ENCODE measurements around the gene RABL2B.
"Not testable (repeated sequence)": the region's sequence is repeated elsewhere in the genome, so short reads cannot be mapped to it uniquely, and the experiment has no call there.

RABL2B gene

GRCh38 chr22:50756949-50757491 lies 26.4 kb downstream of the RABL2B start:
- peak overlapping the region; percentile 60 for H3K9ac ChIP-seq (ENCODE audit: low read depth, low read length, poor library complexity, severe bottlenecking)

GRCh38 chr22:50756406-50756805 lies 27.0 kb downstream of the RABL2B start:
- not testable (repeated sequence) for H4K20me1 ChIP-seq (ENCODE audit: insufficient read depth, low read length, poor library complexity, severe bottlenecking); H3K9me2 ChIP-seq (replicated peaks; ENCODE audit: low read depth, low read length); H2AFZ ChIP-seq (ENCODE audit: low read length); H3K27me3 ChIP-seq (ENCODE audit: insufficient read depth, low read length, poor library complexity, severe bottlenecking); H3F3A ChIP-seq (ENCODE audit: low read depth); H3K36me3 ChIP-seq (ENCODE audit: insufficient read depth, low read length); H3K79me2 ChIP-seq (ENCODE audit: insufficient read depth, low read length); H3K4me1 ChIP-seq (ENCODE audit: insufficient read depth, low read length, poor library complexity, severe bottlenecking); H3K9me3 ChIP-seq (ENCODE audit: insufficient read depth, low read depth, low read length); H3K4me2 ChIP-seq (ENCODE audit: low read depth, low read length, poor library complexity, severe bottlenecking)
- peak overlapping the region; percentile 60 for H3K9ac ChIP-seq (ENCODE audit: low read depth, low read length, poor library complexity, severe bottlenecking)
- peak overlapping the region; percentile 77 for H3K4me3 ChIP-seq (ENCODE audit: low read length, poor library complexity, severe bottlenecking)

More at GRCh38 chr22:50756949-50757491, 26.4 kb downstream of the RABL2B start:
- TF ChIP-seq CTCF (conservative IDR thresholded peaks at IDR 0.05; ENCODE audit: low read length) = peak; percentile 38; the same call in 1 of the 2 replicates
- not testable (repeated sequence) for H3K79me2 ChIP-seq (ENCODE audit: insufficient read depth, low read length); H3K36me3 ChIP-seq (ENCODE audit: insufficient read depth, low read length); H3K27me3 ChIP-seq (ENCODE audit: insufficient read depth, low read length, poor library complexity, severe bottlenecking); H3K9me2 ChIP-seq (replicated peaks; ENCODE audit: low read depth, low read length); H4K20me1 ChIP-seq (ENCODE audit: insufficient read depth, low read length, poor library complexity, severe bottlenecking); H3K9me3 ChIP-seq (ENCODE audit: insufficient read depth, low read depth, low read length); H3K4me1 ChIP-seq (ENCODE audit: insufficient read depth, low read length, poor library complexity, severe bottlenecking); H3F3A ChIP-seq (ENCODE audit: low read depth)
- Histone ChIP-seq H2AFZ (ENCODE audit: low read length) (peak overlapping the region; percentile 90), H3K4me3 (ENCODE audit: low read length, poor library complexity, severe bottlenecking) (peak overlapping the region; percentile 77), H3K4me2 (ENCODE audit: low read depth, low read length, poor library complexity, severe bottlenecking) (peak overlapping the region; percentile 79)

- H3K27me3 ChIP-seq (ENCODE audit: insufficient read depth, low read length, poor library complexity, severe bottlenecking); H3K9ac ChIP-seq (ENCODE audit: low read depth, low read length, poor library complexity, severe bottlenecking); H3K79me2 ChIP-seq (ENCODE audit: insufficient read depth, low read length); H3K4me2 ChIP-seq (ENCODE audit: low read depth, low read length, poor library complexity, severe bottlenecking); H3K36me3 ChIP-seq (ENCODE audit: insufficient read depth, low read length); H3K9me2 ChIP-seq (replicated peaks; ENCODE audit: low read depth, low read length); H3F3A ChIP-seq (ENCODE audit: low read depth); H2AFZ ChIP-seq (ENCODE audit: low read length); H3K4me1 ChIP-seq (ENCODE audit: insufficient read depth, low read length, poor library complexity, severe bottlenecking); H4K20me1 ChIP-seq (ENCODE audit: insufficient read depth, low read length, poor library complexity, severe bottlenecking); H3K4me3 ChIP-seq (ENCODE audit: low read length, poor library complexity, severe bottlenecking); H3K9me3 ChIP-seq (ENCODE audit: insufficient read depth, low read depth, low read length): not testable (repeated sequence)
Measured at GRCh38 chr22:50755251-50755650, 28.2 kb downstream of the RABL2B start.

GRCh38 chr22:50749302-50750074 lies 33.9 kb downstream of the RABL2B start:
- not testable (repeated sequence) for H3K4me3 ChIP-seq (ENCODE audit: low read length, poor library complexity, severe bottlenecking); H3K9me2 ChIP-seq (replicated peaks; ENCODE audit: low read depth, low read length); H3K9ac ChIP-seq (ENCODE audit: low read depth, low read length, poor library complexity, severe bottlenecking); H4K20me1 ChIP-seq (ENCODE audit: insufficient read depth, low read length, poor library complexity, severe bottlenecking); H3K27me3 ChIP-seq (ENCODE audit: insufficient read depth, low read length, poor library complexity, severe bottlenecking); H3F3A ChIP-seq (ENCODE audit: low read depth); H3K4me2 ChIP-seq (ENCODE audit: low read depth, low read length, poor library complexity, severe bottlenecking); H2AFZ ChIP-seq (ENCODE audit: low read length); H3K9me3 ChIP-seq (ENCODE audit: insufficient read depth, low read depth, low read length); H3K36me3 ChIP-seq (ENCODE audit: insufficient read depth, low read length); H3K4me1 ChIP-seq (ENCODE audit: insufficient read depth, low read length, poor library complexity, severe bottlenecking); H3K79me2 ChIP-seq (ENCODE audit: insufficient read depth, low read length)

GRCh38 chr22:50748630-50749029 lies 34.8 kb downstream of the RABL2B start:
- not testable (repeated sequence) for H3K4me1 ChIP-seq (ENCODE audit: insufficient read depth, low read length, poor library complexity, severe bottlenecking); H3K9ac ChIP-seq (ENCODE audit: low read depth, low read length, poor library complexity, severe bottlenecking); H2AFZ ChIP-seq (ENCODE audit: low read length); H3K9me2 ChIP-seq (replicated peaks; ENCODE audit: low read depth, low read length); H3K9me3 ChIP-seq (ENCODE audit: insufficient read depth, low read depth, low read length); H4K20me1 ChIP-seq (ENCODE audit: insufficient read depth, low read length, poor library complexity, severe bottlenecking); H3K27me3 ChIP-seq (ENCODE audit: insufficient read depth, low read length, poor library complexity, severe bottlenecking); H3K4me3 ChIP-seq (ENCODE audit: low read length, poor library complexity, severe bottlenecking); H3K36me3 ChIP-seq (ENCODE audit: insufficient read depth, low read length); H3F3A ChIP-seq (ENCODE audit: low read depth); H3K79me2 ChIP-seq (ENCODE audit: insufficient read depth, low read length); H3K4me2 ChIP-seq (ENCODE audit: low read depth, low read length, poor library complexity, severe bottlenecking)

GRCh38 chr22:50747521-50747920 lies 35.9 kb downstream of the RABL2B start:
- H3K36me3 ChIP-seq (ENCODE audit: insufficient read depth, low read length); H3K9me3 ChIP-seq (ENCODE audit: insufficient read depth, low read depth, low read length); H3K9ac ChIP-seq (ENCODE audit: low read depth, low read length, poor library complexity, severe bottlenecking); H3K9me2 ChIP-seq (replicated peaks; ENCODE audit: low read depth, low read length); H3K4me1 ChIP-seq (ENCODE audit: insufficient read depth, low read length, poor library complexity, severe bottlenecking); H3F3A ChIP-seq (ENCODE audit: low read depth); H3K27me3 ChIP-seq (ENCODE audit: insufficient read depth, low read length, poor library complexity, severe bottlenecking); H4K20me1 ChIP-seq (ENCODE audit: insufficient read depth, low read length, poor library complexity, severe bottlenecking); H3K79me2 ChIP-seq (ENCODE audit: insufficient read depth, low read length); H2AFZ ChIP-seq (ENCODE audit: low read length); H3K4me3 ChIP-seq (ENCODE audit: low read length, poor library complexity, severe bottlenecking); H3K4me2 ChIP-seq (ENCODE audit: low read depth, low read length, poor library complexity, severe bottlenecking): not testable (repeated sequence)

GRCh38 chr22:50744424-50744823 lies 39.0 kb downstream of the RABL2B start:
- H3K79me2 ChIP-seq (ENCODE audit: insufficient read depth, low read length); H3K36me3 ChIP-seq (ENCODE audit: insufficient read depth, low read length); H4K20me1 ChIP-seq (ENCODE audit: insufficient read depth, low read length, poor library complexity, severe bottlenecking); H3K27me3 ChIP-seq (ENCODE audit: insufficient read depth, low read length, poor library complexity, severe bottlenecking); H3K4me1 ChIP-seq (ENCODE audit: insufficient read depth, low read length, poor library complexity, severe bottlenecking); H3K4me2 ChIP-seq (ENCODE audit: low read depth, low read length, poor library complexity, severe bottlenecking); H3K9me3 ChIP-seq (ENCODE audit: insufficient read depth, low read depth, low read length); H3K4me3 ChIP-seq (ENCODE audit: low read length, poor library complexity, severe bottlenecking); H3K9ac ChIP-seq (ENCODE audit: low read depth, low read length, poor library complexity, severe bottlenecking); H3K9me2 ChIP-seq (replicated peaks; ENCODE audit: low read depth, low read length); H3F3A ChIP-seq (ENCODE audit: low read depth); H2AFZ ChIP-seq (ENCODE audit: low read length): not testable (repeated sequence)

Measured in Loucy (cell line).